ENCODE measurements around the gene PSAP. TPM values are rescaled to one million over a fixed set of nuclear protein-coding genes. Genes with fewer than 3 reads are reported as not detected.

PSAP gene
- total RNA-seq, 1 donor, result 1,522 TPM

- Histone ChIP-seq H3K4me1 (ENCODE audit: insufficient read depth, low read length) (peaks cover 70% of the 10 kb centered on the region), H3K27me3 (ENCODE audit: insufficient read depth, low read length) (no peaks in the 10 kb centered on the region), H3K9me3 (ENCODE audit: low read depth, low read length) (no peaks in the 10 kb centered on the region), H3K4me3 (ENCODE audit: low read length) (peak overlapping the region; percentile 14)
These were observed 21.9 kb downstream of the PSAP start for GRCh38 chr10:71829171-71829570.

DNA sequence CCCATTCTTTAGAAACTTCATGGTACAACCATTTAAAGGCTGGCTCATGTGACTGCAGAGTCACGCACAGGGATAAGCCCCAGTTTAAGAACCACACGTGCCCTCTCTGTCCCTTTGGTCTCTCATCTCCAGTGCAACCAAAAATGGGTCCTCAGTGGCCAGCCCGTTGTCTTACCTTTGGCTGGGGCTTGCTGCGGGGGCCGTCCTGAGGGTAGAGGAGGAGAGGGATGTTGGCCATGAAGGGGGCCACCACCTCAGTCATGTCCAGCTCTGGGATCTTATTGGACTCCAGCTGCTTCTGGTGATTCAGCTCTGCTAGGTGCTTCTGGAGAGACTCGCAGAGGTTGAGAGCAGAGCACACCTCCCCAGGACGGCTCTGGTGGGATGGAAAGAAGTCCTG, 22.3 kb downstream of the PSAP start:
- peaks cover 70% of the 10 kb centered on the region for H3K4me1 ChIP-seq (ENCODE audit: insufficient read depth, low read length)
- H3K9me3 ChIP-seq (ENCODE audit: low read depth, low read length), result no peaks in the 10 kb centered on the region
- peak overlapping the region; percentile 14 for H3K4me3 ChIP-seq (ENCODE audit: low read length)
- H3K27me3 ChIP-seq (ENCODE audit: insufficient read depth, low read length), result no peaks in the 10 kb centered on the region

DNA sequence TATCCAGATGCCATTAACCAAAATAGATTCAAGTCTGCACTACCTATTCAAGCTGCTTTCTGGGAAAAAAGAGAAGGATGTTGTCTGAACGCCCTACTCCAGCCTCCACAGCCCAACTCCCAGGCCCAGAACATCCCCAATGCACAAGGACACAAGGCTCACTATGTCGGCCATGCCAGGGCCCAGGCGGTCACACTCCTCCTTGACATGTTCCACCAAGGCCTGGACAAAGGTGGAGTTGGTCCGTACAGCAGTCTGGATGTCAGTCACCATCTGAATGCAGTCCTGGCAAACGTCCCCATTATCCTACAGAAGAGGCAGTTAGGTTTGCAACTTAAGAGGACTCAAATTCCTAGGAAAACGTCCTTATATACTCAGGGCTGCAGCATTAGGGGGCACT, 23.2 kb downstream of the PSAP start:
- Histone ChIP-seq H3K27me3 (ENCODE audit: insufficient read depth, low read length) (no peaks in the 10 kb centered on the region), H3K4me1 (ENCODE audit: insufficient read depth, low read length) (peaks cover 70% of the 10 kb centered on the region), H3K9me3 (ENCODE audit: low read depth, low read length) (no peaks in the 10 kb centered on the region), H3K4me3 (ENCODE audit: low read length) (peak overlapping the region; percentile 5)

- Histone ChIP-seq H3K27me3 (ENCODE audit: insufficient read depth, low read length) (no peaks in the 10 kb centered on the region), H3K4me3 (ENCODE audit: low read length) (no peak overlapping the region), H3K9me3 (ENCODE audit: low read depth, low read length) (no peaks in the 10 kb centered on the region), H3K4me1 (ENCODE audit: insufficient read depth, low read length) (peaks cover 73% of the 10 kb centered on the region)
These were observed 25.8 kb downstream of the PSAP start for GRCh38 chr10:71825217-71825616.

- Histone ChIP-seq H3K4me1 (ENCODE audit: insufficient read depth, low read length) (peaks cover 75% of the 10 kb centered on the region), H3K9me3 (ENCODE audit: low read depth, low read length) (no peaks in the 10 kb centered on the region), H3K4me3 (ENCODE audit: low read length) (no peak overlapping the region), H3K27me3 (ENCODE audit: insufficient read depth, low read length) (no peaks in the 10 kb centered on the region)
These were observed 26.7 kb downstream of the PSAP start for GRCh38 chr10:71824333-71824732.

DNA sequence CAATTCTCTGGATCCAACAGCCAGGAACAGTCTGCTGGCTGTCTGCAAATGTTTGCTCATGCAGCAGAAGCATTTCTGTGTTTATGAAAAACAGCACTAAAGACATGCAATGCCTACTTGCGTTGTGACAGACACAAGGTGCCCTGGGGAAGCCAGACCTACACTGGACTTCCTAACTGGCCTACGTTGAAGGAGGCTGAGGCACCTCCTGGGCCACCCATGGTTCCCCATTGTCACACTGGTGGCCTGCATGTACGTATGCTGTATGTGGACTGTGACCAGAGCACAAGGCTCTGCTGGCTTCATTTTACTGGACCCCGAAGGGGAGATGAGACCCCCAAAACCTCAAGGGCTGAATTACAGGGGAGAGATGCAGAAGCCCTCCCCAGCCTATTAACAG, 27.7 kb downstream of the PSAP start:
- H3K27me3 ChIP-seq (ENCODE audit: insufficient read depth, low read length), result no peaks in the 10 kb centered on the region
- no peaks in the 10 kb centered on the region for H3K9me3 ChIP-seq (ENCODE audit: low read depth, low read length)
- H3K4me1 ChIP-seq (ENCODE audit: insufficient read depth, low read length), result peaks cover 78% of the 10 kb centered on the region
- no peak overlapping the region for H3K4me3 ChIP-seq (ENCODE audit: low read length)

DNA sequence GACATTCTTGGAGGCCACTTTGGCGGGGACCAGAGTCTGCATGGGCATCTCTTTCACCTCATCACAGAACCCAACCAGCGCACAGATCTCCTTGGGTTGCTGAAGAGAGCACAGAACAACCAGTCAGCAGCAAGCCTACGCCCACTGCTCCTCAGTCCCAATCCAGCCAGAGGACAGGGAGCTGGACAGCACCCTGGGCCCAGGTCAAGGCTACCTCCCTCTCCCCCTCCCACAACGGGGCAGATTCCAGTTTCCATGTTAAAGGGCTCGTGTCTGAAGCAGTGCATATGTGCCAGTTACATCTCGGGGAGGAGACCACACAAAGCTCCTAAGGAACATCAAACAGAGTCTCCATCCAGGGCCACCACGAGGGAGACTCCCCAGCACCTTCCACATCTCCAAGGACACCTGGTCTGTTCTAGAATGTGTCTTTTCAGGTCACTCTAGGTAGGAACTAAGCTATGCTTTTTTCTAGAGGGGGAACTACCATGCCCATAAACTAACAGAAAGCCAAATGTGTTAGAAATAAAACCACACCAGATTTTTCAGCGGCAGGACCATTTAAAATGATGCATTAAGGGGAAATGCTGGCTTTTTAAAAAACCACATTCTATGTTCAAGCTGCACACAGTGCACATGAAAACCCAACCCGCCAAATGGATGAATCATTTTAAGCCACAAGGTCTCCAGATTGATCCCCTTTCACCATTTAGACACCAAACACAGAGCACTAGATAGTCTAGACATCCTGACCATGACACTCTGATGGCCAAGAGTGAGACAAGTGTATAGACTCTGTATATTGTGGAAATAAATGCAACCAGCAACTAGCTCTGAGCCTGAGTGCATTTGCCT, 28.9 kb downstream of the PSAP start:
- Histone ChIP-seq H3K4me1 (ENCODE audit: insufficient read depth, low read length) (peaks cover 81% of the 10 kb centered on the region), H3K9me3 (ENCODE audit: low read depth, low read length) (no peaks in the 10 kb centered on the region), H3K27me3 (ENCODE audit: insufficient read depth, low read length) (no peaks in the 10 kb centered on the region), H3K4me3 (ENCODE audit: low read length) (no peak overlapping the region)

DNA sequence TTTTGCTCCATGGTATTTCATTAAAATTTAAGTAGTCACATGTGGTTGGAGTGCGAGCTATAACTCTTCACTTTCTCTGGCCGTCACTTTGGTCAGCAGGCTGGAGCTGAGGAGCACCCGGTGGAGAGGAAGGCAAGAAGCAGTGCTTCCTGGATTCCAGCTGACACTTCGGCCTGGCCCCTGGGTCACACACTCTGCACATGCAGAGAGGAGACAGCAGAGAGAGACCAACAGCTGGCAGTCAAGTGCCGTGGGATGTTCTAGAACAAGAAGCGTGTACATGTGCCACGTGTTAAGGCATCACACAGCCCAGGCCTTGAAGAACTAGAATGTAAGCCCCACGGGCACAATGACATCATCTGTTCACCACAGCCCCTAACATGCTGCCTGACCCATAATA, 30.1 kb downstream of the PSAP start:
- Histone ChIP-seq H3K4me3 (ENCODE audit: low read length) (no peak overlapping the region), H3K4me1 (ENCODE audit: insufficient read depth, low read length) (peaks cover 85% of the 10 kb centered on the region), H3K27me3 (ENCODE audit: insufficient read depth, low read length) (no peaks in the 10 kb centered on the region), H3K9me3 (ENCODE audit: low read depth, low read length) (no peaks in the 10 kb centered on the region)

DNA sequence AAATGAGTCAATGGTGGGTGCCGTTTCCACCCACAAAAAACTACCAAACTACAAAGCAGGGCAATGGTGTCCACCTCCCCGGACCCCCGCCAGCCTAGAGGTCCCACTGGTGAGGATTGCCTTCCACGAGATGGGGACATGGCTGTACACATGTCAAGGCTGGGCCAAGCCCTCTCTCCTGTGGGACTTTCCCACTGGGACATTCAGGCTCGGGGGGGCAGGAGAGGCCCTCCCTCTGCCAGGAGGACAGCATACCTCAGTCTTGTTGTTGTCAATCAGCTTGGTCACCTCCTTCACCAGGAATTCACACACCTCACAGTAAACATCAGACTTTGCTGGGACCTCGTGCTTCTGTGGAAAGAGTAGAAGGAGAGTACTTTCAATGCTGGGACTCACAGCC, 31.1 kb downstream of the PSAP start:
- Histone ChIP-seq H3K4me1 (ENCODE audit: insufficient read depth, low read length) (peaks cover 93% of the 10 kb centered on the region), H3K9me3 (ENCODE audit: low read depth, low read length) (no peaks in the 10 kb centered on the region), H3K27me3 (ENCODE audit: insufficient read depth, low read length) (no peaks in the 10 kb centered on the region), H3K4me3 (ENCODE audit: low read length) (no peak overlapping the region)

- no peak overlapping the region for H3K4me3 ChIP-seq (ENCODE audit: low read length)
- peaks cover 97% of the 10 kb centered on the region for H3K4me1 ChIP-seq (ENCODE audit: insufficient read depth, low read length)
- H3K9me3 ChIP-seq (ENCODE audit: low read depth, low read length), result no peaks in the 10 kb centered on the region
- H3K27me3 ChIP-seq (ENCODE audit: insufficient read depth, low read length), result no peaks in the 10 kb centered on the region
These were observed 31.6 kb downstream of the PSAP start for GRCh38 chr10:71819441-71819861.

DNA sequence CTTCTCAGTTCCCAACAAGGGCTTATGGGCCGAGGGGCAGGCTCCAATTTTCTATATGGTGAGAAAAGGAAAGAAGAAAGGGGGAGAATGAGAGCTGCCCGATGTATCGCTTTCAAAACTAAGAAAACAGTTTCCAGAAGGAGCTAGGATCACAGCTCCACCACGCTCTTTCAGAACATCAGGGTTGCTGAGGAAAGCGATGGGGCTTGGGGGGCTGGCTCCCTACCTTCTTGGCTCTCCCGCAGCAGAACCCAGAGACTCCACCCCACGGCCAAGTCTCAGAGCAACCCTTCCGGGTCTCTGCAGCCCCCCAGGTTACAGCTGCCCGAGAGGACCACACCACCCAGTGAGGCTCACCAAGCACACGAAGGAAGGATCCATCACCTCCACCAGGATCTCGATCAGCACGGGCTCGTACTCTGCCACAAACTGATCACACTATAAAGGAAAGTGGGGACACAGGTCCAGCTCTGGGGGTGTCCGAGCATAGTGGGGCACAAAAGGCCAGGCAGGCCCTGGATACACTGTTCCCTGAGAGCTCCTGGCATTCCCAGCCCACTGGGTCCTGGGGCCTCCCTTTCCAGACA, 32.3 kb downstream of the PSAP start:
- H3K4me1 ChIP-seq (ENCODE audit: insufficient read depth, low read length), result peaks cover 95% of the 10 kb centered on the region

DNA sequence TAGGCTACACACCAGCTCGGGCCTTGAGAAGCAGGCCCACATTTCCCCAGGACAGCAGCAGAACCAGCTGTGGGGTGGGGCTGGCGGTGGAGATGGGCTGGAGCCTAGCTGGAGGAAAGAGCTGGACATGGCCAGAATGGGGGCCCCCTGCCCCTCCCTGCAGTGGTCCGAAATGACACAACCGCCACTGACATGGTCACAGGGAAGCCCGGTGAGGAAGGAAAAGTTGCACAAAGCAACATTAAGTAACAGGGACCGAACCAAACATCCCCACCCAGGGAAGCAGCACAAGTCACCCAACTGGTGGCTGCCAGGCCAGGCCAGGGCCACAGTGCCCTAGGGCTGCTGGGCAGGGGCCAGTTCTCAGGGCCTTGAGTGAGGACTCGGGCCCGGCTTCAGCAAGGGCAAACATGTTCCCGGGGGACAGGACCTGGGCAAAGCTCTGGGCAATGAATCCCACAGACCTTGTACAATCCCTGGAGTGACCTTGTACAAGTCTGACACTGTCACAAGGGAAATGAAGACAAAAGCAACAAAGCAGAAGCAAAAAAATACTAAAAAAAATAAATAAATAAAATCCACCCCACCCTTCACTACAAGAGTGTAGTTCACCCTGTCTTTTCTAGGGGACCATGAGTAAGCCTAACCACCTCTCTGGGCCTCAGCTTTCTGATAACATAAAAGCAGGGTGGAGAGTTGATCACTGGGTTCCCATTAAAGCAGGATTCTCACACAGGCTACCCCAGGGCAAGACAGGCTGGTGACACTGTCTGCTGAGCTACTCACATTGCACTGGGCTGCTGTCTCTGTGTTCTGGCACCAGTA, 33.0 kb downstream of the PSAP start:
- Histone ChIP-seq H3K4me3 (ENCODE audit: low read length) (no peak overlapping the region), H3K4me1 (ENCODE audit: insufficient read depth, low read length) (peaks cover 87% of the 10 kb centered on the region), H3K9me3 (ENCODE audit: low read depth, low read length) (no peaks in the 10 kb centered on the region), H3K27me3 (ENCODE audit: insufficient read depth, low read length) (no peaks in the 10 kb centered on the region)

More for the DNA sequence above, 32.3 kb downstream of the PSAP start:
- Histone ChIP-seq H3K27me3 (ENCODE audit: insufficient read depth, low read length) (no peaks in the 10 kb centered on the region), H3K4me3 (ENCODE audit: low read length) (no peak overlapping the region), H3K9me3 (ENCODE audit: low read depth, low read length) (no peaks in the 10 kb centered on the region)

- no peaks in the 10 kb centered on the region for H3K27me3 ChIP-seq (ENCODE audit: insufficient read depth, low read length)
These were observed 34.0 kb downstream of the PSAP start for GRCh38 chr10:71816936-71817618.

DNA sequence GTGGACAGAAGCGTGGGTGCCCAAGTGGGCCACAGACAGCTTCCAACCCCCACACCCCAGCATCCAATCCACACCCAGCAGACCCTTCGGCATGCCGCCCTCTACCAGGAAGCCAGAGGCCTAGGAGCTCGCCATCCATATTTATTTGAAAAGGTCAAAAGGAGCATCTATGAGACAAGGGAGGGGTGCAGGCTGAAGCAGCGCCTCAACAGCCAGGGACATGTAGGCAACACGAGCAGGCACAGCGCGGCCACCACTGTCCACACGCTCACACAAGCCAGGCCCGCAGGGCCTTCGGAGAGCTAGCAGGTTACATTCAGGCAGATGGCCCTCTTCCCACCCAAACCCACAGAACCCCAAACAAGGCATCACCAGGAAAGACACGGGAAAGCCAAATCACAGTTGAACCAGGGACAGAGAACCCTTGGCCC, 34.6 kb downstream of the PSAP start:
- H3K9me3 ChIP-seq (ENCODE audit: low read depth, low read length), result no peaks in the 10 kb centered on the region
- peaks cover 82% of the 10 kb centered on the region for H3K4me1 ChIP-seq (ENCODE audit: insufficient read depth, low read length)
- H3K4me3 ChIP-seq (ENCODE audit: low read length), result no peak overlapping the region
- no peaks in the 10 kb centered on the region for H3K27me3 ChIP-seq (ENCODE audit: insufficient read depth, low read length)

More at GRCh38 chr10:71816936-71817618, 34.0 kb downstream of the PSAP start:
- Histone ChIP-seq H3K4me3 (ENCODE audit: low read length) (no peak overlapping the region), H3K9me3 (ENCODE audit: low read depth, low read length) (no peaks in the 10 kb centered on the region), H3K4me1 (ENCODE audit: insufficient read depth, low read length) (peaks cover 86% of the 10 kb centered on the region)

All from mononuclear cell (primary cell).